DND-41 (cell line): ENCODE measurements around the gene OBSCN.

Experiments
- EZH2 ChIP-seq: IDR thresholded peaks from 3 replicates; pipeline ENCODE4 v1.6.1; 2012; ENCODE audit warnings: borderline replicate concordance, low read depth, mild to moderate bottlenecking, moderate library complexity, low read length, inconsistent platforms; ENCODE audit not compliant: severe bottlenecking
- TF ChIP-seq, protein P1 (sequence below): IDR thresholded peaks from 2 replicates; pipeline ENCODE4 v1.5.1; 2012; ENCODE audit warnings: borderline replicate concordance, low read length, moderate library complexity, mild to moderate bottlenecking; ENCODE audit not compliant: poor library complexity, severe bottlenecking; ENCODE audit errors: extremely low read depth

DNA sequence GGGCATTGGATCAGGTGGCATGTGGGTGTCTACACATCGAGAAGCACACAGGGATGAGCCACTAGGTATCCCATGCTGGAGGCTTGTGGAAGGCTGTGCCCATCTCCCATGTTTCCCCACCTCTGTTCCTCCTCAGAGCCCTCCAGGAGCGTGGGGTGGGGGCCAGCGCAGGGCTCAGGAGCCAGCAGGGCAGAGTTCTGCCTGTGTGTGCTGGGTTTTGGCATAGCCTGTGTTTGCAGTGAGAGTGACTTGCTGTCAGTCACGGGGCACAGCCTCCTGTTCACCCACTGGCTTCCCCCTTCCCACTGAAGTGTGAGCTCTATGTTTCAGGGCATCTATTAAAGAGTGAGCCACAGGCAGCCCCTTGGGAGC is 31.8 kb upstream of the OBSCN start:
- TF ChIP-seq, protein P1, sequence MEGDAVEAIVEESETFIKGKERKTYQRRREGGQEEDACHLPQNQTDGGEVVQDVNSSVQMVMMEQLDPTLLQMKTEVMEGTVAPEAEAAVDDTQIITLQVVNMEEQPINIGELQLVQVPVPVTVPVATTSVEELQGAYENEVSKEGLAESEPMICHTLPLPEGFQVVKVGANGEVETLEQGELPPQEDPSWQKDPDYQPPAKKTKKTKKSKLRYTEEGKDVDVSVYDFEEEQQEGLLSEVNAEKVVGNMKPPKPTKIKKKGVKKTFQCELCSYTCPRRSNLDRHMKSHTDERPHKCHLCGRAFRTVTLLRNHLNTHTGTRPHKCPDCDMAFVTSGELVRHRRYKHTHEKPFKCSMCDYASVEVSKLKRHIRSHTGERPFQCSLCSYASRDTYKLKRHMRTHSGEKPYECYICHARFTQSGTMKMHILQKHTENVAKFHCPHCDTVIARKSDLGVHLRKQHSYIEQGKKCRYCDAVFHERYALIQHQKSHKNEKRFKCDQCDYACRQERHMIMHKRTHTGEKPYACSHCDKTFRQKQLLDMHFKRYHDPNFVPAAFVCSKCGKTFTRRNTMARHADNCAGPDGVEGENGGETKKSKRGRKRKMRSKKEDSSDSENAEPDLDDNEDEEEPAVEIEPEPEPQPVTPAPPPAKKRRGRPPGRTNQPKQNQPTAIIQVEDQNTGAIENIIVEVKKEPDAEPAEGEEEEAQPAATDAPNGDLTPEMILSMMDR = no peak
- TF ChIP-seq EZH2 = no peak
